Suprapubic skin (tissue), 3 donors: ENCODE measurements around the gene QKI.

ENCODE experiments used
- POLR2AphosphoS5 ChIP-seq, 3 donors: sonication (generic); formaldehyde crosslinking; IDR thresholded peaks; one replicate each; pipeline ENCODE4 v1.6.1; 2017; ENCODE audit warnings: antibody characterized with exemption in 3 of 3
- TF ChIP-seq, protein P1 (sequence below), 2 donors: fragments of 200-600 bp in 1 of 2; fragments of 450-650 bp in 1 of 2; sonication (generic) in 1 of 2; IDR thresholded peaks; one replicate each; pipeline ENCODE4 v1.5.1; 2016 to 2019; ENCODE audit warnings: antibody characterized with exemption in 2 of 2, mild to moderate bottlenecking in 1 of 2, moderate library complexity in 1 of 2

DNA sequence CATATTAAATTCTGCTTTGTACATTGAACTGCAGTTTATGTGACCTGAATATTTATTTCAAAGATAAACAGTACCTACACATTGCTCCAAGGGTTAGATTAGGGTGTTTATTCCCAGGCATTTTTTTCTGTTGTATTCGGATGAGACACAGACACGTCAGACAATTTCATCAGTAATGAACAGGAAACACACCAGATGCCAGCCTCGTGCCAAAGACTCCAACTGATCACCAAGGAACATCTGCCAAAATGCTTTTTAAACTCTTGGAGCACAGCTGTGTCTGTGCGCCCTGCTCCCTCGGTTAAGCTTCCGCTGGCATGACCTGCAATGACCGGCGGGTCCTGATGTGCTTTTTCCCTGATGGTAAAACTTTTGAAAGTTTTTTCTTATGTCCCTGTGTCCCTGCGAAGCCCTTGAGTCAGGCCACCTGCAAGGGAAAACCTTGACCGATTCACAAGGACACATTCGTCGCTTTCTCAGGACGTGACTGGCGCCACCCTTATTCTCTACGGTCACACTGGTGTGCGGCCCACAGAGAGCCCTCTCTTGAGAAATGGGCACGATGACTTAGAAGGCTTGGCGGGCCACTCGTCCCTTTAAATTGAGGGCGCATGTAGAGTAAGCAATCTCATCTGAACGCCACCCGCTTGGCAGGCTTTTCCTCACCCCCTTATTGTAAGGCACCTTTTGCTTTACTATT is 173.9 kb downstream of the QKI start:
- TF ChIP-seq, protein P1, sequence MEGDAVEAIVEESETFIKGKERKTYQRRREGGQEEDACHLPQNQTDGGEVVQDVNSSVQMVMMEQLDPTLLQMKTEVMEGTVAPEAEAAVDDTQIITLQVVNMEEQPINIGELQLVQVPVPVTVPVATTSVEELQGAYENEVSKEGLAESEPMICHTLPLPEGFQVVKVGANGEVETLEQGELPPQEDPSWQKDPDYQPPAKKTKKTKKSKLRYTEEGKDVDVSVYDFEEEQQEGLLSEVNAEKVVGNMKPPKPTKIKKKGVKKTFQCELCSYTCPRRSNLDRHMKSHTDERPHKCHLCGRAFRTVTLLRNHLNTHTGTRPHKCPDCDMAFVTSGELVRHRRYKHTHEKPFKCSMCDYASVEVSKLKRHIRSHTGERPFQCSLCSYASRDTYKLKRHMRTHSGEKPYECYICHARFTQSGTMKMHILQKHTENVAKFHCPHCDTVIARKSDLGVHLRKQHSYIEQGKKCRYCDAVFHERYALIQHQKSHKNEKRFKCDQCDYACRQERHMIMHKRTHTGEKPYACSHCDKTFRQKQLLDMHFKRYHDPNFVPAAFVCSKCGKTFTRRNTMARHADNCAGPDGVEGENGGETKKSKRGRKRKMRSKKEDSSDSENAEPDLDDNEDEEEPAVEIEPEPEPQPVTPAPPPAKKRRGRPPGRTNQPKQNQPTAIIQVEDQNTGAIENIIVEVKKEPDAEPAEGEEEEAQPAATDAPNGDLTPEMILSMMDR (IDR thresholded peaks at IDR 0.05): no peak
- TF ChIP-seq POLR2AphosphoS5 (IDR thresholded peaks at IDR 0.05): no peak
